Endometrial microvascular endothelial cells (primary cell): Measurements from ENCODE around the gene HSF5. TPM values are rescaled to one million over a fixed set of nuclear protein-coding genes. Genes with fewer than 3 reads are reported as not detected.

Experiments
- in situ Hi-C: cut with HindIII; loops from 2 replicates; pipeline ENCODE4 v1.10.0; 2017; ENCODE audit warnings: low sequenced_read_pairs, low pct_unique_long_range_greater_than_20kb; ENCODE audit errors: inconsistent ontology term
- total RNA-seq: library from RNA; depleted of rRNA; stranded (reverse); fragments of >200 nt; gene quantifications from one replicate; pipeline ENCODE4 v1.2.3, GENCODE V29; 2015; ENCODE audit errors: inconsistent ontology term

The HSF5 gene
- total RNA-seq, 1 donor from 2014 or later = not detected

DNA sequence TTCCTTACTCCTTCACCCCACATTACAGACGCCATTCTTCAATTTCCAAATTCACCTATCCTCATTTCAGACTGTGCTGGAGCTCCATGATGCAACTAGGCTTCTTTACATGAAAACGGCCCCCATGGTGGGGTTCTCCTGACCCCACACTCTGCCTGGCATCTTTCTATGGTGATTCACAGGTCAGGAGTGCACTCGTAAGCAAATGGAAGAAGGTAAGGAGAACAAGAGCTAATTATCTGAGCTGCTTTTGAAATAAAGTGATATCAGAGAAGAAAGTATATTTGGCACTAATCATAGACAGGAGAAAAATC is 108.7 kb downstream of the HSF5 start:
- in situ Hi-C loops = no loop called here

DNA sequence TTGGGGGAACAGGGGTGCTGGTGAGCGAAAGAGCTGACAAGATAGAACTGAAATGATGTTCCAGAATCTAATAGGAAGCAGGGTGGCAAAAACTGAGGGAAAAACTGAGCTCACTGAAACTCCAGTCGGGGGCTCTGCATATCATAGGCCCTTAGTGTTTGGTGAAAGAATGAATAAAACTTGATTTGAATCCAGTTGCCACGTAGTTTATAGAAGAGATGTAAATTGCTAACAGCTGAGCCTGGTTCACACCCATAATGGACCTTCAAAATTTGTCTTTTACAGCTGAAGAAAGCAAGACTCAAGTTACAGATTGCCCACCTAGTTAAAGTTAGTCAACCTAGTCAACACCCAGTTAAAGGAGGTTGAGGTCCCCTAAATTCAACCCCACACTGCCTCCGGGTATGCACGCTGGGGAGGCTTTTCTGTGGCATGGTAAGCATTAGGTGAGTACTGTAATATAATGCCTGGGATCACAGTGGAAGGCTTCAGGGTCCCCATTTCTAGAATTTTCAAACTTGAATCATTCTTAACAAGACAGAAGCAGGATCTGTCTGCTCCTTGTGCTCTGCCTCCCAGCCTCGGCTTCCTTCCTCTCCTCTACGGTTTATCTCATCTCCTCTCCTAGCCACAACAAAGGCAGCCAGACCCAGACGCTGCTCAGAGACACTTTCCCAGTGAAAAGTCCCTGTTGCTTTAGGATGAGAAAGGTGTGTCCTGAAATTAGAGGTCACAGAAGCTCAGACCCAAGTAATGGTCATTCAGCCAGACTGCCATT is 109.3 kb downstream of the HSF5 start:
- in situ Hi-C loops = no loop called here

DNA sequence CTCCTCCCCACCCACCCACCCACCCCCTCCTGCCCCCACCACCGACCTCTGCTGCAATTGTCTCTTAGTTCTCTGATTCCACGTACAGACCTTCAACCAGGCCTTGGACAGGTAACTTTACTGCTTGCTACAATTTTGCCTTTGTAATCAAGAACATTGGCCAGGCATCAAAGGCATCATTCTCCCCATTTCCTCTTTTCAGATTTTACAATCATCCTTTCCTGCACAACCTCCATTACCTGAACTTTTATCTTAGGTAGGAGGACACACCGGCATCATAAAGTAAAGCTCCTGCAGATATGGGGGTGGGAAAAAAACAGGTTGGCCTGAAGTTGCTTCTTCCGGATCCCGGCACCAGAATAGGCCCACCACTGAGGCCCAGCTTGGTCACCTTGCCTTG is 110.5 kb downstream of the HSF5 start:
- in situ Hi-C loops = no loop called here

DNA sequence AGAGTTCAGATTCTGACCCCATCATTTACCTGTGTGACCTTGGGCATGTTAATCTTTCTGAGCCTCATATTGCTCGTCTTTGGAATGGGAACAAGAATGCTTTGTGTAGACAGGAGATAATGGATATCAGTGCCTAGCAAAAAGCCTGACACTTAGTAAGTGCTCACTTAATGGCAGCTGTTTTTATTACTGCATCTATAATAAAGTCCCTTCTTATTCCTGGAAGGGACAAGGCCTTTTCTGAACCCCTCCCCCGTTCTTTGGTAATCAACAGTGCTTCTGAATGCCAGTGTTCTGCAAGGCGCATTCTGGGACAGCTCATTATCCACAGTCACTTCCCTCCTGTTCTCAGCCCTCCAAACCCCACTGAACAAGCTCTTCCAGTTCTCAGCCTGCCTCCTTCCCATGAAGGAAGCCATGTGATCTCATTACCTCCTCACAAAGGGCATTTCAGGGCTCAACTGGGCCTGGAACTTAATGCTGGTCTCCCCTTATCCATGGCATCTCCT is 111.1 kb downstream of the HSF5 start:
- in situ Hi-C loops = no loop called here

DNA sequence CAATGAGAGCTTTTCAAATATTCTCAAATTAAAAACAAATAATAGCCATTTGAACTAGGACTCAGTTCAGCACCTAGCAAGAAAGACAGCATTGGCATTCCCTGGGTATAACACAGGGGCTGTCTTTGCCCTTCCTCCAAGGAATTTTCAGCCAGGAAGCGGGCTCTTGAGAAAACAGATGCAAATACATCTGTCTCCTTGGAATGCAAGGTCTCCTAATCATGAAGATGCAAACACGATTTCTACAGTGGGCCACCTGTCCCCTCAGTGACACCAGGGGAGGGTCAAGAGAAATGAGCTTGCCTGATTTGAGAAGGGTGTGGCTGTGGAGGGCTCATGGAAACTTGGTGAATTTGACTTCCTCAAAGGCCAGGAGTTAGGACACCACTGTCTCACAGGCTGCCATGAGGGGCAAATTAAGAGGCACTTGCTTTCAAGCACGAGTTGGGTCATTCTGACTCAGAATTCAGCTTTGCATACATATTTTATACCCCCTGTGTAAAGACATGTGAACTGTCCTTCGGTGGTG is 111.7 kb downstream of the HSF5 start:
- in situ Hi-C loops = no loop called here

DNA sequence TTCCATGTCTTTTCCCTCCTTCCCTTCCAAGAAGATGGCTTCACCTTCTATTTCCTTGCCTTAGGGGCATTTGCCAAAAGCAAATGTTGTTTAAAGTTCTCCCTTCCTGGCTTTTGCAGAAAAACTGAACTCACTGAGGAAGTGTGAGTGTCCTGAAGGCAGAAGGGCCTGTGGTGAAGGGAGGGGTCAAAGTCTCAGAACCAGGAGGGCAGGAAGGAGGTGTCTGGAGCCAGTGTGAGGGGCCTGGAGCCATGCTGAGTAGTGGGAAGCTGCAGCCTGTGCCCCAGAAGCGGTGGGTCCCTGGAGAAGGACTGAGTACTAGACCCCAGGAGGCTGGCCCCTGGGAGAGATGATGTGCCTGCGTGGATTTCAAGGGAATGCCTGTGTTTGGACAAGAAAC is 112.4 kb downstream of the HSF5 start:
- in situ Hi-C loops = no loop called here

DNA sequence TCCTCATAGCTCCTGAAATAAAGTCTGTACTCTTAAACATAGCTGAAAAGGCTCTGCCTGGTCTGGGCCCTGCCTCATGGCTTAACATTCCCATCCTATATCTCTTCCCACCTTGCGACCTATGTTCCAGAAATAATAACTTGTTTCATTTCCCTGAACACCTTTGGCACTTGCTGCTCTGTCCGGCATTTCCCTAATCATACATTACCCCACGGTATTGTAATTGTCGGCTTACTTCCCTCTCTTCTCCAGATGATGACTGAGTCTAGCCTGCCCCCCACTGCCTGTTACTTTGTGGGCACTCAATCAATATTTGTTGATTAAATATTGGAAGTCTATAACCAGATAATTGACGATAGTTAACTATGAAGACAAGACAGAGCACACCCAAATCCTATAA is 113.0 kb downstream of the HSF5 start:
- in situ Hi-C loops = no loop called here

DNA sequence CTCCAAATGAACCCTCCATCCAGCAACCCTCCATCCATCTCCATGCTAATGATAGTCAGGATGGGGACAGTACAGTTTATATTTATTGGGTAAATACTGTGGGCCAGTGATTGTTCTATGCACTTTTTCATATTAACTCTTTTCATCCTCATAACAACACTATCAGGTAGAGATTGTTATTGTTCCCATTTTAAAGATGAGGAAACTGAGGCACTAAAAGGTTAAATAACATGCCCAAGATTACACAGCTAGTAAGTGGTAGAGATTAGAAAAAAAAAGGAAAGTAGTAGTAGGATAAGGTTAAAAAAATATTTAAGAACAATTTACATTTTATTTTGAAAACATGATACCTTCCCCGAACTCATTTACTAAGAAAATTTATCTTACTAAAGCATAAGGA is 114.3 kb downstream of the HSF5 start:
- in situ Hi-C loops = no loop called here

DNA sequence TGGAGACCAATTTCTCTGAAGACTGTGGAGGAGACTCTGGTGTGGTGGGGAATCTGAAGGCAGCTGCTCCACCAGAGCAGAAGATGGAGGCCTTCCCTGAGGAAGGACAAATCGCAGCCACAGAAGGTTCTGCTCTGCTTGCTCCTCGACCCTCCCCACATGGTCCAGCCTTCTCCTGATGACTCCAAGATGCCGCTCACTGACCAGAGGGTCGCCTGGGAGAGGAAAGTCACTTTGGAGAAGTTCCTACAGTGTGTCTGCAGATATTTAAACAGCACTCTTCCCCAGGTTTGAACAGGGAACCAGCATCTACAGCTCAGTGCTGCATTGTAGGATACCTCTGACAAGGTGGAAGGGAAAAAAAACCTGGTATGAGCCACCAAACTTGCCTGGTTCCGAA is 115.2 kb downstream of the HSF5 start:
- in situ Hi-C loops = no loop called here

DNA sequence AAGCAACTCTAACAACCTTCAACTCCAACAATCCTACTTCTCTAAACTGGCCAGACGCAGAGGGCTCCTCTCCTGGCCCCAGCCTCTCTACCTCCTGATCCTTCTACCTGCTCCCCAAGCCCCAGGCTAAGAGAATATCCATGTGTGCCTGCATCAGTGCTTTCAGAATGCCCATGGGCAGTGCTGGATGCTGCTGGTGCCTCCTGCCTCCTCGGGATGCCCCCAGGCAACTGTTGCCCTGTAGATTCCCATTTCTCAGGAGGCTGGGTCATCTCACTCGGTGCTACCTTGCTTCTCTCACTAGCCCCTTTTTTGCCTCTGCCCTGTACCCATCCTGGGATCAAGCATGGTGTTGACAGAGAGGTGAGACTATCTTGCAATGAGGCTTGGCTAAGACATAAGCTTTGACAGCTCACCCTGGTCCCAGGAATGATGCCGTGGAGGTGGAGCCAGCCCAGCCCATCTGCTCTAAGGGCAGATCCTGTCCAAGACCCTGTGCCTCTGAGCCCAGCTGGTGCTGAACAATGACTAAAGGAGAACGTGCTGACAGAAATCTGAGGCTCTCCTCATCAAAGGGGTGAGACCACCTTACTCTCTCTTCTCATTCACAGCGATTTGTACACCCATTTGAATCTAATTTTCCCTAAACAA is 116.8 kb downstream of the HSF5 start:
- in situ Hi-C loops = no loop called here

DNA sequence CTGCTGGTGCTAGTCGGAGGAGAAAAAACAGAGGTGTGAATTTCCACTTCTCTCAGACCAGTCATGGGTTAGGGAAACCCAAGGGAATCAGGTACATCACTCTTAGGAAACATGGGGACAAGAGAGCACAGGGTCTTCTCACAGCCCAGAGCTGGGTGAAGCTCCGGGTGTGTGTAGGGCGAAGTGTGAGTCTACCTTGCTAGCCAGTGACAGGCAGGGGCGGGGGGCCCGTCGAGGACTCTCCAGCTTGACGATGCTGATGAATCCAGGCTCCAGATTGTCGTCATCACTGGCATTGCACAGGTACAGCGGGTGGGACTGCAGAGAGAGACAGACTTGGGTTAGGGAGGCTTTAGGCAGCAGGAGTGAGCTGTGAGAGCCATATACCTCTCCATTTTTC is 117.5 kb downstream of the HSF5 start:
- in situ Hi-C loops = no loop called here

DNA sequence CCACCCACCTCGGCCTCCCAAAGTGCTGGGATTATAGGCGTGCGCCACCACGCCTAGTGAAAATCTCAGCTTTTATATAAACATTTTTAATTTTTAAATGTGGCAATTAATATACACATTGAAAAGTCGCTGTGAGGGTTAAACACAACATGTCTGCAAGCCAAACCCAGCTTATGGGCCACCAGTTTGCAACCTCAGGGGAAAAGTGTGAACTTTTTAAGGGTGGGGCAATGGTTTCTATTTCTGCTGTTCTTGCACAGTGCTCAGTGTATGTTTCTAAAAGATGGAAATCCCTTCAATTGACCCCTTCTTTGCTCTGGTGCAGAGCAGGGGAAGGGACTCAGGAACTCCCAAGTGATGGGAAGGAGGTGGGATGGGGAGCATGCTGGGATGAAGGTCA is 117.9 kb downstream of the HSF5 start:
- in situ Hi-C loops = no loop called here

Other genes with a start within 250 kb of the HSF5 start
- gene LPO, start 249.8 kb downstream of the HSF5 start, total RNA-seq = not detected
- gene MPO, start 207.5 kb downstream of the HSF5 start, total RNA-seq = not detected
- gene TSPOAP1, start 159.6 kb downstream of the HSF5 start, total RNA-seq = not detected
- 54.6 TPM for gene SUPT4H1, start 136.2 kb downstream of the HSF5 start, total RNA-seq
- gene RNF43, start 70.9 kb downstream of the HSF5 start, total RNA-seq = not detected
- gene MTMR4, start 26.2 kb upstream of the HSF5 start, total RNA-seq = 36.2 TPM
- gene TEX14, start 203.6 kb upstream of the HSF5 start, total RNA-seq = not detected
- gene RAD51C, start 204.2 kb upstream of the HSF5 start, total RNA-seq = 48.5 TPM